Activated CD4-positive, alpha-beta T cell treated with anti-CD3 and anti-CD28 coated beads for 4 hours (primary cell): Measurements from ENCODE around the gene ZNF32.

ENCODE experiments used
- DNase-seq, 2 donors: peaks; one replicate each; pipeline ENCODE4 v3.0.0-alpha.2; 2020

Gene ZNF32

GRCh38 chr10:43648398-43649184 is at the start of gene ZNF32:
Gene ZNF32, minus strand, starts transcription at chr10:43648881. Its CDS starts 2,748 bp downstream, at chr10:43646133.
- DNase-seq: peak; percentile 78 to 79

- no peak for DNase-seq
These were observed 49.5 kb upstream of the ZNF32 start for GRCh38 chr10:43698156-43698555.

- no peak for DNase-seq
These were observed 48.3 kb upstream of the ZNF32 start for GRCh38 chr10:43696909-43697483.

GRCh38 chr10:43695730-43696129 is 47.0 kb upstream of the ZNF32 start:
- no peak for DNase-seq

GRCh38 chr10:43695321-43695720 is 46.6 kb upstream of the ZNF32 start:
- no peak for DNase-seq

- DNase-seq: no peak
These were observed 45.8 kb upstream of the ZNF32 start for GRCh38 chr10:43694526-43694925.

- no peak for DNase-seq
These were observed 44.9 kb upstream of the ZNF32 start for GRCh38 chr10:43693602-43694001.

GRCh38 chr10:43692051-43692825 is 43.6 kb upstream of the ZNF32 start:
- no peak for DNase-seq

- no peak for DNase-seq
These were observed 42.8 kb upstream of the ZNF32 start for GRCh38 chr10:43691485-43691884.

GRCh38 chr10:43689955-43690771 is 41.5 kb upstream of the ZNF32 start:
- peak; percentile 75 to 77 for DNase-seq

GRCh38 chr10:43689618-43689954 is 40.9 kb upstream of the ZNF32 start:
- peak in 1 of 2 donors; percentile 7 for DNase-seq

- DNase-seq: no peak
These were observed 40.4 kb upstream of the ZNF32 start for GRCh38 chr10:43689007-43689491.

GRCh38 chr10:43688348-43688892 is 39.7 kb upstream of the ZNF32 start:
- no peak for DNase-seq

- no peak for DNase-seq
These were observed 38.7 kb upstream of the ZNF32 start for GRCh38 chr10:43687373-43687772.

- DNase-seq: no peak
These were observed 37.7 kb upstream of the ZNF32 start for GRCh38 chr10:43686414-43686813.

GRCh38 chr10:43685744-43686143 is 37.1 kb upstream of the ZNF32 start:
- DNase-seq: no peak

- DNase-seq: no peak
These were observed 35.5 kb upstream of the ZNF32 start for GRCh38 chr10:43684292-43684559.

- no peak for DNase-seq
These were observed 35.0 kb upstream of the ZNF32 start for GRCh38 chr10:43683451-43684291.

- DNase-seq: no peak
These were observed 34.3 kb upstream of the ZNF32 start for GRCh38 chr10:43682956-43683355.

- no peak for DNase-seq
These were observed 33.0 kb upstream of the ZNF32 start for GRCh38 chr10:43681721-43682120.

GRCh38 chr10:43681220-43681619 is 32.5 kb upstream of the ZNF32 start:
- DNase-seq: no peak

GRCh38 chr10:43680035-43680434 is 31.4 kb upstream of the ZNF32 start:
- DNase-seq: no peak
